Inflammatory macrophage treated with lipopolysaccharide for 1 hour (primary cell): ENCODE measurements around the gene MFSD2B.

Source experiments
- DNase-seq, 2 donors: peaks; one replicate each; pipeline ENCODE4 v3.0.0-alpha.2; 2020 to 2022

Gene MFSD2B

GRCh38 chr2:24052951-24053350, 43.1 kb downstream of the MFSD2B start:
- no peak for DNase-seq

- no peak for DNase-seq
These were observed 44.6 kb downstream of the MFSD2B start for GRCh38 chr2:24054366-24055010.

DNA sequence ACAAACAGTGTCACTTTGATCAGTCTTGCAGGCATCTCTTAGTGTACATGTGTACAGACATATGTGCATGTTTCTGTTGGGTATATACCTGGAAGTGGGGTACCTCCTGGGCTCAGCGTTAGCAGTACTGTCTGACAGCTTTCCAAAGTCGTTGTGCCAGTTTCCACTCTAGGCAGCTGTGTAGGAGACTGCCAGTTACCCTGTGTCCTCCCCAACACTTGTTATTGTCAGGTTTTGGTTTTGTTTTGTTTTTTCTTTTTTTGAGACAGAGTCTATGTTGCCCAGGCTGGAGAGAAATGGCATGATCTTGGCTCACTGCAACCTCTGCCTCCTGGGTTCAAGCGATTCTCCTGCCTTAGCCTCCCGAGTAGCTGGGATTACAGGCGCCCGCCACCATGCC, 45.9 kb downstream of the MFSD2B start:
- DNase-seq: no peak

GRCh38 chr2:24058564-24059271, 48.8 kb downstream of the MFSD2B start:
- no peak for DNase-seq

DNA sequence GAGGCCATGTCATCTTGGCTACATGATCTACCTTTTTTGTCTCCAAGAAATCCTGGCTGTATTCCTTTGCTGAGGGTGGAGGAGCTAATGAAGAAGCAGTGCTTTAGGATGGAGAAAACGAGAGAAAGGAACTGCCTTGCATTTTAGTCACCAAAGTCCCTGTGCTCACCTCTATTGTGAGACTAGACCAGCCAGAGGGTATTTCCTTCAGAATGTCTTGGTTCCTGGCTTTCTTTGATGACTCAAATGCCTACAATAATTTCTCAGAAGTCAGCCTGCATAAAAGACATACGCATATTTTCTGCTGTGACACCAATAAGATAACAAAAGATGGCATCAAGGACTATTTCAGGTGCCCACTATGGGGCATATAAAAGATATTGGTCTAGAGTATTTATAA, 55.5 kb downstream of the MFSD2B start:
- DNase-seq: no peak

- DNase-seq: no peak
These were observed 62.4 kb downstream of the MFSD2B start for GRCh38 chr2:24072259-24072658.

DNA sequence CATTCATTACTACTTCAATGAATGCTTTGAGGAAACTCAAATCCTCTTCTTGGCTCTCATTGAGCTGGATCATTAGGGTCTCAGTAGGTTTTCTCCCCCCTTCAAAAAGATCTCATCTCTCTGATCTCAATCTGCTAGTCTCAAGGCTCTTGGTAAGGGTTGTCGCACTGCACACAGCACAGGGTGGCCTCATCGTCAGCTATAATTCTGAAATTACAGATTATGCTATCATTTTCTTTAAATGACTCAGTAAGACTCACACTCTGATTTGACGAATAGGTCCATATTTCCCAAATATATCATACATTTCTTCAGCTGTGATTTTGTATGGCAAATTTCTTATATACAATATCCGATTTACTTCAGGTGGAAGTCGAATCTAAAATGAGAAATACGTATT, 63.9 kb downstream of the MFSD2B start:
- no peak for DNase-seq

DNA sequence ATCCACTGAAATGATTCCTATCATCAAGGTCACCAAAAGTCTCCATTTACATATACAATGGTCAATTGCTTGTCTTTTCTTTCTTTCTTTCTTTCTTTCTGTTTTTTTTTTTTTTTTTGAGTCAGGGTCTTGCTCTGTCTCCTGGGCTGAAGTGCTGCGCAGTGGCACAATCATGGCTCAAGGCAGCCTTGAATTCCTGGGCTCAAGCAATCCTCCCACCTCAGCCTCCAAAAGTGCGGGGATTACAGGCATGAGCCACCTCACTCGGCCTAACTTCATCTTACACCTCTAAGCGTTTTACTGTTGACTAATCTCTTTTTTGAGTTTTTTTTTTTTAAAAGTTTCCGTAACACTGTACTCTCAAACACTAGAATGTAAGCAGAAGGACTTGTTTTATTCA, 65.4 kb downstream of the MFSD2B start:
- no peak for DNase-seq
